Common myeloid progenitor, CD34-positive (primary cell): ENCODE data around the gene IGF2R.
"Not testable (repeated sequence)": the region's sequence is repeated elsewhere in the genome, so short reads cannot be mapped to it uniquely, and the experiment has no call there.

Experiments
- CTCF ChIA-PET: fragments of 350-600 bp; sonication (Branson Sonifier 250); formaldehyde crosslinking; loops from one replicate; lab custom pipeline; 2021; ENCODE audit warnings: antibody characterized with exemption; lab: Charles Lee
- POLR2A ChIA-PET: fragments of 350-600 bp; sonication (Branson Sonifier 250); formaldehyde crosslinking; loops from one replicate; lab custom pipeline; 2021; ENCODE audit warnings: antibody characterized with exemption; lab: Charles Lee
- DNase-seq, 3 donors: peaks; one replicate each; pipeline versions ENCODE4 v3.0.0 to v3.0.0-alpha.2; 2013
- H3K27ac ChIP-seq, 2 experiments: 1 replicate in 1 of 2; 2 replicates in 1 of 2; pipeline ENCODE4 v1.7.0; 2013; ENCODE audit warnings: inconsistent platforms in 2 of 2, low read length in 2 of 2, mild to moderate bottlenecking in 2 of 2, low read depth in 1 of 2, moderate library complexity in 1 of 2; ENCODE audit not compliant: severe bottlenecking in 2 of 2, insufficient read depth in 1 of 2, poor library complexity in 1 of 2
- H3K27me3 ChIP-seq, 5 experiments: replicated peaks in 2 of 5; 1 replicate in 3 of 5; 2 replicates in 2 of 5; pipeline versions ENCODE4 v1.6.1 to v1.7.0; 2013; ENCODE audit warnings: low read length in 4 of 5, mild to moderate bottlenecking in 2 of 5, moderate library complexity in 2 of 5, inconsistent platforms in 1 of 5; ENCODE audit not compliant: insufficient read depth in 5 of 5, control insufficient read depth in 4 of 5
- H3K36me3 ChIP-seq, 4 experiments: 1 replicate in 2 of 4; 2 replicates in 2 of 4; pipeline versions ENCODE4 v1.6.1 to v1.7.0; 2013; ENCODE audit warnings: low read length in 3 of 4, control low read depth in 1 of 4, mild to moderate bottlenecking in 1 of 4; ENCODE audit not compliant: control insufficient read depth in 4 of 4, insufficient read depth in 4 of 4
- H3K4me1 ChIP-seq, 4 experiments: 1 replicate in 3 of 4; 2 replicates in 1 of 4; pipeline versions ENCODE4 v1.6.1 to v1.7.1; 2013; ENCODE audit warnings: low read length in 3 of 4, mild to moderate bottlenecking in 3 of 4, control low read depth in 1 of 4, inconsistent platforms in 1 of 4, moderate library complexity in 1 of 4; ENCODE audit not compliant: control insufficient read depth in 4 of 4, insufficient read depth in 4 of 4; ENCODE audit errors: control extremely low read depth in 1 of 4
- H3K4me3 ChIP-seq, 7 experiments: 1 replicate in 4 of 7; 2 replicates in 3 of 7; pipeline versions ENCODE4 v1.5.1 to v1.7.0; 2013; ENCODE audit warnings: mild to moderate bottlenecking in 7 of 7, low read length in 6 of 7, moderate library complexity in 6 of 7, inconsistent platforms in 2 of 7, low read depth in 2 of 7, control low read depth in 1 of 7; ENCODE audit not compliant: insufficient read depth in 4 of 7, control insufficient read depth in 1 of 7; ENCODE audit errors: extremely low read depth in 1 of 7
- H3K9me3 ChIP-seq, 5 experiments: 1 replicate in 4 of 5; 2 replicates in 1 of 5; pipeline versions ENCODE4 v1.6.1 to v1.7.1; 2013; ENCODE audit warnings: low read length in 4 of 5, mild to moderate bottlenecking in 2 of 5, inconsistent platforms in 1 of 5, low read depth in 1 of 5, moderate library complexity in 1 of 5; ENCODE audit not compliant: control insufficient read depth in 4 of 5, insufficient read depth in 2 of 5; ENCODE audit errors: control extremely low read depth in 1 of 5
- WGBS: methylation state at CpG from one replicate; pipeline ENCODE4 v1.1.5; 2013; ENCODE audit not compliant: insufficient coverage; 5-methylcytosine and 5-hydroxymethylcytosine counted together

IGF2R gene

GRCh38 chr6:160090442-160091239 lies 121.8 kb downstream of the IGF2R start:
- H3K4me1 ChIP-seq, H3K27me3 ChIP-seq, POLR2A ChIA-PET, DNase-seq, H3K4me3 ChIP-seq, H3K9me3 ChIP-seq, H3K27ac ChIP-seq: not testable (repeated sequence)
- CTCF ChIA-PET: interaction anchor here (0.9 to 1.2 kb wide), 2 partner anchors 11 to 15 kb away, joined by 3 read pairs; no protein-coding TSS in a partner anchor
- 93% methylated on average over 11 of the region's 32 CpGs for WGBS
- H3K36me3 ChIP-seq: peaks cover 0 to 25% (median 0%) of the 10 kb centered on the region in 4 experiments

- POLR2A ChIA-PET, DNase-seq, H3K27ac ChIP-seq, H3K9me3 ChIP-seq, H3K27me3 ChIP-seq, CTCF ChIA-PET, H3K4me1 ChIP-seq, H3K4me3 ChIP-seq: not testable (repeated sequence)
- peaks cover 0 to 21% (median under 1%) of the 10 kb centered on the region in 4 experiments for H3K36me3 ChIP-seq
- WGBS: 98% methylated on average over 5 of the region's 6 CpGs
Observed at GRCh38 chr6:160092176-160092575, 123.3 kb downstream of the IGF2R start.

GRCh38 chr6:160092602-160093001 lies 123.7 kb downstream of the IGF2R start:
- Histone ChIP-seq H3K4me3 (no peak overlapping the region), H3K36me3 (peaks cover 0 to 21% (median under 1%) of the 10 kb centered on the region in 4 experiments), H3K4me1 (no peaks in the 10 kb centered on the region), H3K9me3 (no peaks in the 10 kb centered on the region), H3K27me3 (peaks cover 0 to 6% (median 0%) of the 10 kb centered on the region in 5 experiments), H3K27ac (no peak overlapping the region)
- ChIA-PET POLR2A (no interaction called here), CTCF (no interaction called here)
- no peak for DNase-seq
- 99% methylated on average over 9 of the region's 10 CpGs for WGBS

- Histone ChIP-seq H3K27ac (no peak overlapping the region), H3K4me1 (no peaks in the 10 kb centered on the region), H3K36me3 (peaks cover 0 to 21% (median under 1%) of the 10 kb centered on the region in 4 experiments), H3K4me3 (no peak overlapping the region), H3K27me3 (peaks cover 0 to 6% (median 0%) of the 10 kb centered on the region in 5 experiments), H3K9me3 (no peaks in the 10 kb centered on the region)
- 96% methylated on average over 6 of the region's 7 CpGs for WGBS
- no peak for DNase-seq
- POLR2A ChIA-PET: no interaction called here
- CTCF ChIA-PET: interaction anchor here (0.6 to 1.3 kb wide), 2 partner anchors 15 to 65 kb away, joined by 3 read pairs; no protein-coding TSS in a partner anchor
Observed at GRCh38 chr6:160093061-160093460, 124.2 kb downstream of the IGF2R start.

GRCh38 chr6:160093946-160094345 lies 125.1 kb downstream of the IGF2R start:
- WGBS: 95% methylated on average over 4 of the region's 4 CpGs
- ChIA-PET CTCF (interaction anchor here (1.3 kb wide), 1 partner anchor 16 kb away, joined by 3 read pairs; no protein-coding TSS in a partner anchor), POLR2A (no interaction called here)
- peaks cover 0 to 21% (median under 1%) of the 10 kb centered on the region in 4 experiments for H3K36me3 ChIP-seq
- no peaks in the 10 kb centered on the region for H3K4me1 ChIP-seq
- H3K9me3 ChIP-seq: no peaks in the 10 kb centered on the region
- DNase-seq: no peak
- no peak overlapping the region for H3K4me3 ChIP-seq
- no peak overlapping the region for H3K27ac ChIP-seq
- peaks cover 0 to 6% (median 0%) of the 10 kb centered on the region in 5 experiments for H3K27me3 ChIP-seq

- Histone ChIP-seq H3K4me1 (peaks cover 0 to 7% (median 4%) of the 10 kb centered on the region in 4 experiments), H3K9me3 (no peaks in the 10 kb centered on the region), H3K4me3 (no peak overlapping the region), H3K36me3 (peaks cover 0 to 12% (median under 1%) of the 10 kb centered on the region in 4 experiments), H3K27me3 (peaks cover 0 to 6% (median 0%) of the 10 kb centered on the region in 5 experiments), H3K27ac (no peak overlapping the region)
- CTCF ChIA-PET: interaction anchor here (0.8 to 1.2 kb wide), 2 partner anchors 19 to 220 kb away, joined by 3 read pairs; no protein-coding TSS in a partner anchor
- 98% methylated on average over 8 of the region's 8 CpGs for WGBS
- DNase-seq: no peak
- POLR2A ChIA-PET: no interaction called here
Observed at GRCh38 chr6:160095146-160095845, 126.4 kb downstream of the IGF2R start.
